Fibroblast of gingiva (primary cell): ENCODE results near the gene POLN.
A peak's percentile ranks its signal among the peaks of the same experiment; 100 is the strongest.
"Not testable (repeated sequence)": the region's sequence is repeated elsewhere in the genome, so short reads cannot be mapped to it uniquely, and the experiment has no call there.

Source experiments
- DNase-seq: peaks from one replicate; pipeline ENCODE4 v3.0.0-alpha.2; 2011; ENCODE audit warnings: low read depth

Gene POLN

GRCh38 chr4:2041239-2042130 is 200.4 kb downstream of the POLN start:
- peak; percentile 70 for DNase-seq

GRCh38 chr4:2040391-2041238 is 201.3 kb downstream of the POLN start:
- no peak for DNase-seq

DNA sequence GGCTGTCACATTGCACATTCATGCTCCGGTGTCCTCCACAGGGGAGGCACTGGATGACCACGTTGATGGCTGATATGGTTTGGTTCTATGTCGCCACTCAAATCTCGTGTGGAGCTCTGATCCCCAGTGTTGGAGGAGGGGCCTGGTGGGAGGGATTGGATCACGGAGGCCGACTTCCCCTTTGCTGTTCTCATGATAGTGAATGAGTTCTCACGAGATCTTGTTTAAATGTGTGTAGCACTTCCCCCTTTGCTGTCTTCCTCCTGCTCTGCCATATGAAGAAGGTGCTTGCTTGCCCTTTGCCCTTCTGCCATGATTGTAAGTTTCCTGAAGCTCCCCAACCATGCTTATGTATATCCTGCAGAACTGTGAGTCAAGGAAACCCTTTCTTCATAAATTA is 205.1 kb downstream of the POLN start:
- no peak for DNase-seq

- no peak for DNase-seq
Measured at GRCh38 chr4:2036327-2036726, 205.6 kb downstream of the POLN start.

DNA sequence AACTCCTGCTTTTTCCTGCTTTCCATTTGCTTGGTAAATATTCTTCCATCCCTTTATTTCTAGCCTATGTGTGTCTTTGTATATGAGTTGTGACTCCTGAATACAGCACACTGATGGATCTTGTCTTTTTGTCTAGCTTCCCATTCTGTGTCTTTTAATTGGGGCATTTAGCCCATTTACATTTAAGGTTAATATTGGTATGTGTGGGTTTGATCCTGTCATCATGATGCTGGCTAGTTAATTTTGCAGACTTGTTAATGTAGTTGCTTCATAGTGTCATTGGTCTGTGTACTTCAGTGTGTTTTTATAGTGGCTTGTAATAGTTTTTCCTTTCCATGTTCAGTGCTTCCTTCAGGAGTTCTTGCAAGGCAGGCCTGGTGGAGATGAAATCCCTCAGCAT is 210.8 kb downstream of the POLN start:
- DNase-seq, result not testable (repeated sequence)

DNA sequence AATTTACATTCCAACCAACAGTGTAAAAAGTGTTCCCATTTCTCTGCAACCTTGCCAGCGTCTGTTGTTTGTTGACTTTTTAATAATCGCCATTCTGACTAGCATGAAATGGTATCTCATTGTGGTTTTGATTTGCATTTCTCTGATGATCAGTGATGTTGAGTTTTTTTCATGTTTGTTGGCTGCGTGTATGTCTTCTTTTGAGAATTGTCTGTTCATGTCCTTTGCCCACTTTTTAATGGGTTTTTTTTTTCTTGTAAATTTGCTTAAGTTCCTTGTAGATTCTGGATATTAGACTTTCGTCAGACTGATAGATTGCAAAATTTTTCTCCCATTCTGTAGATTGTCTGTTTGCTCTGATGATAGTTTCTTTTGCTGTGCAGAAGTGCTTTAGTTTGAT is 214.8 kb downstream of the POLN start:
- DNase-seq, result peak; percentile 17

DNA sequence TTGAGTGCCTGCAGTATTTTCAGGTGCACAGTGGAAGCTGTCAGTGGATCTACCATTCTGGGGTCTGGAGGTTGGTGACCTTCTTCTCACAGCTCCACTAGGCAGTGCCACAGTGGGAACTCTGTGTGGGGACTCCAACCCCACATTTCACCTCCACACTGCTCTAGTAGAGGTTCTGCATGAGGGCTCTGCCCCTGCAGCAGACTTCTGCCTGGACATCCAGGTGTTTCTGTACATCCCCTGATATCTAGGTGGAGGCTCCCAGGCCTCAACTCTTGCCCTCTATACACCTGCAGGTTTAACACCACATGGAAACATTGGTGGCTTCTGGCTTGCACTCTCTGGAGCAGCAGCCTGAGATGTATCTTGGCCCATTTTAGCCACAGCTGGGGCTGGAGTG is 216.1 kb downstream of the POLN start:
- no peak for DNase-seq

- DNase-seq, result no peak
Measured at GRCh38 chr4:2024683-2025082, 217.2 kb downstream of the POLN start.
